D721Med (cell line): ENCODE data around the gene PXDC1.

ENCODE experiments used
- DNase-seq: peaks from one replicate; pipeline ENCODE4 v3.0.0; 2011; ENCODE audit warnings: low spot score; ENCODE audit not compliant: insufficient read length
- FAIRE-seq: peaks from 2 replicates; lab custom pipeline; 2011; peaks lifted over from hg19 to GRCh38; lab: Jason Lieb, UNC
- TF ChIP-seq, protein P1 (sequence below): IDR thresholded peaks from 2 replicates; pipeline ENCODE4 v1.5.1; 2012; ENCODE audit warnings: mild to moderate bottlenecking, control low read depth; ENCODE audit not compliant: insufficient read depth; ENCODE audit errors: missing control alignments

Gene PXDC1

DNA sequence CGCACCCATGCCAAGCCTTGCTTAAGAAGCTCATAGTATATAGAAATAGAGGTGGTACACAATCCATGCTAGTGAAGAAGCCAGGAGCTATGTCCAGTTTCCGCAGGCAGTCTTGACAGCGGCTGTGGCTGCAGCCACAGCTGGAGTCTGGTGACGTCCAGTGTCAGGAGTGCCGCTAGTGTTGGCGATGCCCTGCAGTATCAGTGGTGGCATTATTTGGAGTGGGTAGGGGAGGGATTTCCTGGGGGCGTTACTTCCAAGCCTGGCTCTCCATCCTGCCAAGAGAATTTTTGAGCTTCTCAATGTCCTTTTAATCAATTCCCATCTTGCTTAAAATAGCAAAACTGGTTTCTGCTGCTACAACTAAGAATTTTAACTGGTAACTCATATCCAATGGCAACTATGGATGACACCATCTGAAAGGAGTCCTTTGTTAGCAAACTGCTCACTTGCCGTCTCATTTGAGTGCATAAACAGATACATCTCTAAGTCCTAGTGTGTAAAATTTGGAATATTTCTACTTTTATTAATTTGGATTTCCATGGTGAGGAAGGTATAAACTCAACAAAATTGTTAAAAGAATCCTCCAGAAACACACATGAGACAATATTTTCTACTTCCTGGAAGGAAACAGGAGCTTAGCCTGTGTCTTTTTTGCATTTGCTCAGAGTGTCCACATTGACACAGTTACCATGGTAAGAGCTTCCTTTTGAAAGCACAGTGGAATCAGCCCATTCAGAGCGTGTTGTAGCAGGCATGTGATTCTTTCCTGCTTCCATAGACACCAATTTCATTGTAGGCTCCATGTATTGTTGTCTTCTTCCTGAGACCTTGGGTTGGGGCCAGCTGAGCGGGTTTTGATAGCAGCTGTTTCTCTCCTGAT, 44.6 kb upstream of the PXDC1 start:
- DNase-seq = no peak
- TF ChIP-seq, protein P1, sequence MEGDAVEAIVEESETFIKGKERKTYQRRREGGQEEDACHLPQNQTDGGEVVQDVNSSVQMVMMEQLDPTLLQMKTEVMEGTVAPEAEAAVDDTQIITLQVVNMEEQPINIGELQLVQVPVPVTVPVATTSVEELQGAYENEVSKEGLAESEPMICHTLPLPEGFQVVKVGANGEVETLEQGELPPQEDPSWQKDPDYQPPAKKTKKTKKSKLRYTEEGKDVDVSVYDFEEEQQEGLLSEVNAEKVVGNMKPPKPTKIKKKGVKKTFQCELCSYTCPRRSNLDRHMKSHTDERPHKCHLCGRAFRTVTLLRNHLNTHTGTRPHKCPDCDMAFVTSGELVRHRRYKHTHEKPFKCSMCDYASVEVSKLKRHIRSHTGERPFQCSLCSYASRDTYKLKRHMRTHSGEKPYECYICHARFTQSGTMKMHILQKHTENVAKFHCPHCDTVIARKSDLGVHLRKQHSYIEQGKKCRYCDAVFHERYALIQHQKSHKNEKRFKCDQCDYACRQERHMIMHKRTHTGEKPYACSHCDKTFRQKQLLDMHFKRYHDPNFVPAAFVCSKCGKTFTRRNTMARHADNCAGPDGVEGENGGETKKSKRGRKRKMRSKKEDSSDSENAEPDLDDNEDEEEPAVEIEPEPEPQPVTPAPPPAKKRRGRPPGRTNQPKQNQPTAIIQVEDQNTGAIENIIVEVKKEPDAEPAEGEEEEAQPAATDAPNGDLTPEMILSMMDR = no peak
- no peak for FAIRE-seq

DNA sequence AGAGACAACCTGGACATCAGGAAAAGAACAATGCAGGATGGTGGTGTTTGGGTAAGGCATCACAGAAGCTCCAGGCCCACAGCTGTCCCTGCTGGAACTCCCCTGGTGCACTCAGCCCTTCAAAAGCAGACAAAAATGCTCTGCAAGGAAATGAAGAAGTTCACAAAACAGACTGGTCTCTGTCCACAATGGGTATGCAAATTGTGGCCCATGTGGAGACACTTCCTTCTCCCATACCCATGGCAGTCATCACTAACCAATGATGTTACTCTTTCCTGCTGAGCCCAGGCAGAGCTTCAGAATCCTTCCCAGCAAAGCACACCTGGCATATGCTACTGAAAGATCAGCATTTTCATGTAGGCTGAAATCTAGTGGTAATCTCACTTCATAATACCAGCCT, 42.6 kb upstream of the PXDC1 start:
- no peak for FAIRE-seq

DNA sequence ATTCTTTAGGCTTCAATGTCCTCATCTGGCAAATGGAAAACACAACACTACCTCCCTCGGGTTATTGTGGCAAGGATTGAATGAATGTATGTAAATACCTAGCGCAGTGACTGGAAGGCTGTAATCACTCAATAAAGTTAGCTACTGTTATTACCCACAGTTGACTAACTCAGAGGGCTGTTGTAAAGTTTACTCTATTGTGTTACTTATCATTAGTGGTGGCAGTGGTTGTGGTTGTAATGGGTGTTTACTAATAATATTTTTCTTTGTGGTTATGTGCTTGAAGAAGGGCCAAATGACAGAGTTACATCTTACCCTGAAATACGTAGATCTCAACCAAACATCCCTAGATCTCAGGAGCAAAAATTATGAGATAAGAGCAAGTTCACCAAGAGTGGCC, 42.0 kb upstream of the PXDC1 start:
- TF ChIP-seq, protein P1 = no peak
- DNase-seq (no peak), FAIRE-seq (no peak)

More for the DNA sequence above, 42.6 kb upstream of the PXDC1 start:
- TF ChIP-seq, protein P1 = no peak
- DNase-seq = no peak

DNA sequence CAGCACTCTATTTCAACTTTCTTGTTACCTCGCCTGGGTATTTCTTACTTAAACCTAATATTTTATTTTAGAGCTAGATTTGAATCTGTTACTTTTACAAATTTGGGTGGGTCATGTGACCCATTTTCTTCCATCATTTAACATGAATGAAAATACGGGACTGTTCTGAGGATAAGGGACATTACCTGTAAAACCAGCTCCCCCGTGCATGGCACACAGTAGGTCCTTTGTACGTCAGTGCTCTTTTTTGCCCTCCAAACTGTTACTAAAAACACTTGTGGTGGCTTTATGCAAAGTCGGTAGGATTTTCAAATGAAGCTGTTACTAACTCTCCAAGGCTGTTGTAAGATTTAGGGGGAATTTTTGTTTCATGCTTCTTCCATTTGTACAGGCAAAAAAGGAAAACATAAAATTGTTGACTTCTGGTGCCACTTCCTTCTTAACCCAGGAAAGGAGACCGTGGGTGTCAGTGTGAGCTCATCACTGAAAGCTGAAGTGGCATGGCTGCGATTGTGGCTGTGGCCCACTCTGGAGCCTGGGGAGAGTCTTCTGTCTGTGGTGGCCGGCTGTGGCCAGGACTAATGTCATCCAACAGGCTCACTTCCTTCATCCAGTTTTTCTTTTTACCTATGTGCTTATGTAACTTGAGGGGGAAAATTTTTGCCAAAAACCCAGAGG, 40.2 kb upstream of the PXDC1 start:
- TF ChIP-seq, protein P1 = no peak
- DNase-seq (no peak), FAIRE-seq (no peak)

DNA sequence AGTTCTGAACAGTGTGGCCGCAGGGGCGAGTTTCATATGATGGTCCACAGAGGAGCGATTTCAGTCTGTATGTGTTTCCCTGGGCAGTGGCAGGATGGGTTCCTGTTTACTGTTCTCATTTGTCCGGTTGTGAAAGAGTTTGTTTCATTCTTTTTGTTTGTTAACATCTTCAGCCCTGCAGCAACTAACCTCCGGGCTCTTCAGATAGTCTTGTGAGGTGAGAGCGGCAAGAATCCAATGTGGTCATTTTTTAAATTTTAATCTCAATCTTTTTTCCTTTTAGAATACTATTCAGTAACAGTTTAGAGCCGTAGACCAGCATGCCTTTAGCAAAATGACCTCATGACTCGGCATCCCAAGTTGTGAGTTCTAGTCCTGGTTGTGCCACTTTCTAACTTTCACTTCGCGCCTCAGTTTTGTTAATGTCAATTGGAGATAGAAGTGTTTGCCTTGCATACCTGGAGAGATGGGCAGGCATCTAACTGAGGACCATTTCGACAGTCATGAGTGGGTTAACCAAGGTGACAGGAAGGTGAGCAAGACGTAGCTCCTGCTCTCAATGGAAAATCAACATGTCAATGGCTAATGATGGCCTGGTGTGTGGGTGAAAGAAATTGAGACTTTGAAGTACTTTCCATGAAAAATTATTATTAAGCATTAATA, 38.5 kb upstream of the PXDC1 start:
- DNase-seq (no peak), FAIRE-seq (no peak)

DNA sequence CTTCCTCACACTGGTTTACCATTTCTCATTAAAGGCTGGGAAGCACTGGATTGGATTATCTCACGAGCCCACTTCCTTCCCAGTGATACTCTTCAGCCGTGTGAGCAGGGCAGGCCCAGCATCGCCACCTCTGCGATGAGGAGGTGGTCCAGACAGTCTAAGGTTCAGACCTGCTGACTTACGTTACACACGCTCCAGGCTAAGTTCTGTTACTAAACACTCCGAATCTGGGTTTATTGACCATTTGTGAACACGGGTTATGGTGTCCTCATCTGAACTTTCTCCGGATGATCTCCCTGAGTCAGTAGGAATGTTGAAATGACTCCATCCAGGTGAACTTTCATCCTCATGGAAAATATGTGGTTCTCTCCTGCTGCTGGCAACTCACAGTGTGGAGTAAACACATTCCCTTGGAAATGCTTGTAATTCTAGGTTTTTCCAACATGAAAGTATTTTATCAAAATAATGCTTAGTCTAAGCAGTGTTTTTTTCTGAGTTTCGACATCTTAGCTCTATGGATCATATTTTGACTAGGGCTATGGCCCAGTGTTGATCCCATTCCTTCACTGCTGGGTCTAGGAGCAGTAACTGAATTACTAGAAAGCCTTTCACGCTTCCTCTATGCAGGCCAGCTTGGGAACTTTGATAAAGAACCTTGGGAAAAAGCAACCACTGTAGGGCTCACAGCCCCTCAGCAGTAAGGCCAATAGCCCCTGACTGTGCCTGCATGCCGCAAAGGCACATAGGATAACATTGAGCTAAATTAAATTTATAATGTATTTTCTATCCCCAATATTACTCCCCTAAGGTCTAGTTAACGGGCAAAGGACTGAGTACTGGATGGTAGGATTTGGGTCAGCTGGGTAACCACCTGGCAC, 37.7 kb upstream of the PXDC1 start:
- FAIRE-seq (no peak), DNase-seq (no peak)
- TF ChIP-seq, protein P1 = no peak

More for the DNA sequence above, 38.5 kb upstream of the PXDC1 start:
- TF ChIP-seq, protein P1 = no peak
